AG04450 (cell line): ENCODE results near the gene TEN1. TPM values are rescaled to one million over a fixed set of nuclear protein-coding genes. Genes with fewer than 3 reads are reported as not detected.
"Not testable (repeated sequence)": the region's sequence is repeated elsewhere in the genome, so short reads cannot be mapped to it uniquely, and the experiment has no call there.

ENCODE experiments used
- CTCF ChIA-PET: fragments of 300-600, 350-600 bp; formaldehyde crosslinking; extraction: SDS; loops from one replicate; lab custom pipeline; 2022; ENCODE audit warnings: antibody characterized with exemption, inconsistent platforms; lab: Charles Lee
- POLR2A ChIA-PET: fragments of 350-600 bp; formaldehyde crosslinking; extraction: SDS; loops from one replicate; lab custom pipeline; 2021; ENCODE audit warnings: antibody characterized with exemption, inconsistent platforms; lab: Yijun Ruan, JAX
- DNase-seq: peaks from one replicate; pipeline ENCODE4 v3.0.0-alpha.2; 2011; ENCODE audit warnings: low read depth, low spot score
- H3K27ac ChIP-seq: one replicate; pipeline ENCODE4 v1.5.1; 2012; ENCODE audit warnings: low read depth, low read length, control low read depth
- H3K27me3 ChIP-seq: one replicate; pipeline ENCODE4 v1.6.0; 2012; ENCODE audit warnings: low read length; ENCODE audit not compliant: control insufficient read depth, insufficient read depth
- H3K4me3 ChIP-seq: 2 replicates; pipeline ENCODE4 v1.5.1; 2011; ENCODE audit warnings: mild to moderate bottlenecking, low read depth, low read length, control low read depth
- H3K9me3 ChIP-seq: 2 replicates; pipeline ENCODE4 v1.5.1; 2012; ENCODE audit warnings: low read length; ENCODE audit not compliant: control insufficient read depth, insufficient read depth
- CTCF ChIP-seq: IDR thresholded peaks from 2 replicates; pipeline ENCODE4 v1.5.1; 2011; ENCODE audit warnings: low read depth, low read length, control low read depth, inconsistent platforms
- polyA plus RNA-seq: library from polyadenylated mRNA; depleted of rRNA; stranded (reverse); fragments of >200 nt; gene quantifications from 2 replicates; pipeline ENCODE4 v1.2.3, GENCODE V29; 2011

TEN1 gene
- polyA plus RNA-seq, 1 experiment = 9.1 TPM

GRCh38 chr17:75965468-75965867 is 13.6 kb upstream of the TEN1 start:
- no peak overlapping the region for H3K27ac ChIP-seq
- no peak for DNase-seq
- no peak overlapping the region for H3K4me3 ChIP-seq
- ChIA-PET CTCF (interaction anchor here (0.7 to 1.2 kb wide), 2 partner anchors 34 to 334 kb away, joined by 3 read pairs; no protein-coding TSS in a partner anchor), POLR2A (no interaction called here)
- H3K9me3 ChIP-seq = no peaks in the 10 kb centered on the region
- H3K27me3 ChIP-seq = no peaks in the 10 kb centered on the region
- no peak for TF ChIP-seq CTCF

- POLR2A ChIA-PET, DNase-seq, H3K27ac ChIP-seq, CTCF ChIA-PET, H3K4me3 ChIP-seq, H3K27me3 ChIP-seq, H3K9me3 ChIP-seq: not testable (repeated sequence)
Measured at GRCh38 chr17:75969044-75969443, 10.0 kb upstream of the TEN1 start.

- Histone ChIP-seq H3K27ac (peak overlapping the region; percentile 21), H3K9me3 (no peaks in the 10 kb centered on the region), H3K4me3 (no peak overlapping the region), H3K27me3 (no peaks in the 10 kb centered on the region)
- CTCF ChIA-PET = no interaction called here
- POLR2A ChIA-PET = interaction anchor here (0.6 kb wide), 1 partner anchor 140 kb away, joined by 4 read pairs; no protein-coding TSS in a partner anchor
- no peak for DNase-seq
- no peak for TF ChIP-seq CTCF
Measured at GRCh38 chr17:75970011-75970523, 9.0 kb upstream of the TEN1 start.

GRCh38 chr17:75970626-75971025 is 8.4 kb upstream of the TEN1 start:
- Histone ChIP-seq H3K9me3 (no peaks in the 10 kb centered on the region), H3K27ac (peak overlapping the region; percentile 21), H3K27me3 (no peaks in the 10 kb centered on the region), H3K4me3 (no peak overlapping the region)
- no peak for TF ChIP-seq CTCF
- DNase-seq = no peak
- CTCF ChIA-PET = interaction anchor here (1.1 kb wide), 1 partner anchor 30 kb away, joined by 4 read pairs; the partner anchor contains the start of gene CDK3
- POLR2A ChIA-PET = no interaction called here

GRCh38 chr17:75975187-75975586 is 3.9 kb upstream of the TEN1 start:
- POLR2A ChIA-PET, H3K27ac ChIP-seq, H3K27me3 ChIP-seq, H3K4me3 ChIP-seq, DNase-seq, H3K9me3 ChIP-seq: not testable (repeated sequence)
- CTCF ChIA-PET = interaction anchor here (0.9 kb wide), 1 partner anchor 39 kb away, joined by 3 read pairs; no protein-coding TSS in a partner anchor

- Histone ChIP-seq H3K4me3 (no peak overlapping the region), H3K27ac (no peak overlapping the region)
- CTCF ChIA-PET = no interaction called here
Measured at GRCh38 chr17:75975757-75976174, 3.3 kb upstream of the TEN1 start.

More at GRCh38 chr17:75975757-75976174, 3.3 kb upstream of the TEN1 start:
- Histone ChIP-seq H3K27me3 (no peaks in the 10 kb centered on the region), H3K9me3 (no peaks in the 10 kb centered on the region)
- TF ChIP-seq CTCF = no peak
- POLR2A ChIA-PET = no interaction called here
- no peak for DNase-seq
